Measurements from ENCODE around the gene CCK.

DNA sequence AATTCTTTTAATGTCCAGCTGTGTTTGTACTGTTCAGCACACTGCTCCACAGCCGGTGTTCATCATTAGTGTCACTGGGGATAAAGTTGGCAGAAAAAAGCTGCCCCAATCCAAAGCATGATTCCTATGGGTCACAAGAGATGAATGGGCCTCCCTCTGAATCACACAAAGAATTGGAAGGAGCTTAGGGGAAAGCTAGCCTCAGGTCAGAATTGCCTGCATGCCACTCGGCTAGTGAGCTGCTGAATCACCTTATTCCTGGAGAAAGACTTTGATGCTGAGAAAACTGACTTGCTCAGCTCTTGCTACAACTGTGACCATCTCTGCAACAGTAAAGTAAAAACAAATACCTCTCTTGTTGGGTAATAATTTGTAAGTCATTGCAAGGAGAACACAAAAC is 3.5 kb downstream of the CCK start:
- TF ChIP-seq POLR2A (IDR thresholded peaks at IDR 0.05) (no peak), POLR2AphosphoS5 (IDR thresholded peaks at IDR 0.05) (no peak)
- TF ChIP-seq, protein P1, sequence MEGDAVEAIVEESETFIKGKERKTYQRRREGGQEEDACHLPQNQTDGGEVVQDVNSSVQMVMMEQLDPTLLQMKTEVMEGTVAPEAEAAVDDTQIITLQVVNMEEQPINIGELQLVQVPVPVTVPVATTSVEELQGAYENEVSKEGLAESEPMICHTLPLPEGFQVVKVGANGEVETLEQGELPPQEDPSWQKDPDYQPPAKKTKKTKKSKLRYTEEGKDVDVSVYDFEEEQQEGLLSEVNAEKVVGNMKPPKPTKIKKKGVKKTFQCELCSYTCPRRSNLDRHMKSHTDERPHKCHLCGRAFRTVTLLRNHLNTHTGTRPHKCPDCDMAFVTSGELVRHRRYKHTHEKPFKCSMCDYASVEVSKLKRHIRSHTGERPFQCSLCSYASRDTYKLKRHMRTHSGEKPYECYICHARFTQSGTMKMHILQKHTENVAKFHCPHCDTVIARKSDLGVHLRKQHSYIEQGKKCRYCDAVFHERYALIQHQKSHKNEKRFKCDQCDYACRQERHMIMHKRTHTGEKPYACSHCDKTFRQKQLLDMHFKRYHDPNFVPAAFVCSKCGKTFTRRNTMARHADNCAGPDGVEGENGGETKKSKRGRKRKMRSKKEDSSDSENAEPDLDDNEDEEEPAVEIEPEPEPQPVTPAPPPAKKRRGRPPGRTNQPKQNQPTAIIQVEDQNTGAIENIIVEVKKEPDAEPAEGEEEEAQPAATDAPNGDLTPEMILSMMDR (IDR thresholded peaks at IDR 0.05) = no peak

All from transverse colon (tissue), 4 donors.